ENCODE results near the gene AKT1. TPM values are rescaled to one million over a fixed set of nuclear protein-coding genes. Genes with fewer than 3 reads are reported as not detected.

Gene AKT1
- total RNA-seq, 2 experiments from 2014 or later: 131 to 133 TPM

- Mint-ChIP-seq H3K27ac (no peak overlapping the region), H3K27me3 (peaks cover 6% of the 10 kb centered on the region), H3K9me3 (no peaks in the 10 kb centered on the region), H3K4me3 (peak overlapping the region; percentile 74), H3K36me3 (no peaks in the 10 kb centered on the region), H3K4me1 (ENCODE audit: low read depth) (peaks cover 17% of the 10 kb centered on the region)
- peak; percentile 95 for DNase-seq
- intact Hi-C loops (cut with micrococcal nuclease): loop anchor here (1.0 to 2.0 kb wide), 3 partner anchors 30 to 104 kb away; no protein-coding TSS in a partner anchor
- POLR2A ChIA-PET: interaction anchor here (1.6 kb wide), 1 partner anchor 73 kb away, joined by 5 read pairs; the partner anchor contains the start of gene SIVA1
- CTCF ChIA-PET: interaction anchor here (0.7 to 3.5 kb wide), 11 partner anchors 16 to 117 kb away, joined by 3 to 99 read pairs (median 4); partner anchors contain the start of genes SIVA1 and ZBTB42
These were observed 30.8 kb upstream of the AKT1 start for GRCh38 chr14:104826189-104826860.

- Mint-ChIP-seq H3K27me3 (peaks cover 6% of the 10 kb centered on the region), H3K9me3 (no peaks in the 10 kb centered on the region), H3K27ac (no peak overlapping the region), H3K36me3 (no peaks in the 10 kb centered on the region), H3K4me3 (peak overlapping the region; percentile 74), H3K4me1 (ENCODE audit: low read depth) (peaks cover 17% of the 10 kb centered on the region)
- DNase-seq: no peak
- ChIA-PET POLR2A (no interaction called here), CTCF (interaction anchor here (2.0 to 3.5 kb wide), 2 partner anchors 23 to 56 kb away, joined by 12 to 99 read pairs; partner anchors contain the start of gene ZBTB42)
- intact Hi-C loops (cut with micrococcal nuclease): no loop called here
These were observed 28.9 kb upstream of the AKT1 start for GRCh38 chr14:104824353-104824997.

GRCh38 chr14:104822821-104823615, 27.5 kb upstream of the AKT1 start:
- CTCF ChIA-PET: interaction anchor here (0.8 to 1.1 kb wide), 2 partner anchors 53 to 54 kb away, joined by 3 read pairs; no protein-coding TSS in a partner anchor
- no peak for DNase-seq
- intact Hi-C loops (cut with micrococcal nuclease): no loop called here
- POLR2A ChIA-PET: no interaction called here
- peaks cover 17% of the 10 kb centered on the region for H3K4me1 Mint-ChIP-seq (ENCODE audit: low read depth)
- no peaks in the 10 kb centered on the region for H3K36me3 Mint-ChIP-seq
- H3K27ac Mint-ChIP-seq: no peak overlapping the region
- H3K9me3 Mint-ChIP-seq: no peaks in the 10 kb centered on the region
- H3K4me3 Mint-ChIP-seq: no peak overlapping the region
- H3K27me3 Mint-ChIP-seq: peaks cover 6% of the 10 kb centered on the region

GRCh38 chr14:104821971-104822608, 26.5 kb upstream of the AKT1 start:
- Mint-ChIP-seq H3K4me3 (no peak overlapping the region), H3K36me3 (no peaks in the 10 kb centered on the region), H3K27ac (no peak overlapping the region), H3K9me3 (no peaks in the 10 kb centered on the region), H3K27me3 (peaks cover 6% of the 10 kb centered on the region), H3K4me1 (ENCODE audit: low read depth) (peaks cover 10% of the 10 kb centered on the region)
- ChIA-PET CTCF (interaction anchor here (0.8 to 1.3 kb wide), 2 partner anchors 52 to 70 kb away, joined by 3 to 5 read pairs; partner anchors contain the start of gene SIVA1), POLR2A (no interaction called here)
- intact Hi-C loops (cut with micrococcal nuclease): no loop called here
- no peak for DNase-seq

- POLR2A ChIA-PET: no interaction called here
These were observed 25.8 kb upstream of the AKT1 start for GRCh38 chr14:104821229-104821945.

GRCh38 chr14:104820669-104821228, 25.2 kb upstream of the AKT1 start:
- peaks cover 11% of the 10 kb centered on the region for H3K4me1 Mint-ChIP-seq (ENCODE audit: low read depth)
- H3K4me3 Mint-ChIP-seq: no peak overlapping the region
- intact Hi-C loops (cut with micrococcal nuclease): no loop called here
- POLR2A ChIA-PET: no interaction called here
- no peaks in the 10 kb centered on the region for H3K9me3 Mint-ChIP-seq
- DNase-seq: no peak
- H3K27me3 Mint-ChIP-seq: peaks cover 5% of the 10 kb centered on the region
- CTCF ChIA-PET: interaction anchor here (1.3 to 1.7 kb wide), 2 partner anchors 52 to 68 kb away, joined by 5 to 7 read pairs; partner anchors contain the start of gene SIVA1
- no peaks in the 10 kb centered on the region for H3K36me3 Mint-ChIP-seq
- H3K27ac Mint-ChIP-seq: no peak overlapping the region

More at GRCh38 chr14:104821229-104821945, 25.8 kb upstream of the AKT1 start:
- no peaks in the 10 kb centered on the region for H3K36me3 Mint-ChIP-seq
- H3K27me3 Mint-ChIP-seq: peaks cover 5% of the 10 kb centered on the region
- no peaks in the 10 kb centered on the region for H3K9me3 Mint-ChIP-seq
- no peak overlapping the region for H3K4me3 Mint-ChIP-seq
- H3K4me1 Mint-ChIP-seq (ENCODE audit: low read depth): peaks cover 13% of the 10 kb centered on the region
- H3K27ac Mint-ChIP-seq: no peak overlapping the region
- CTCF ChIA-PET: interaction anchor here (1.3 to 1.7 kb wide), 2 partner anchors 53 to 69 kb away, joined by 5 to 7 read pairs; partner anchors contain the start of gene SIVA1
- intact Hi-C loops (cut with micrococcal nuclease): no loop called here
- no peak for DNase-seq

GRCh38 chr14:104819361-104819781, 23.8 kb upstream of the AKT1 start:
- no peaks in the 10 kb centered on the region for H3K36me3 Mint-ChIP-seq
- no peaks in the 10 kb centered on the region for H3K27me3 Mint-ChIP-seq
- intact Hi-C loops (cut with micrococcal nuclease): no loop called here
- ChIA-PET CTCF (interaction anchor here (1.0 to 1.2 kb wide), 2 partner anchors 49 to 50 kb away, joined by 3 to 4 read pairs; no protein-coding TSS in a partner anchor), POLR2A (no interaction called here)
- H3K9me3 Mint-ChIP-seq: no peaks in the 10 kb centered on the region
- H3K27ac Mint-ChIP-seq: no peak overlapping the region
- no peak overlapping the region for H3K4me3 Mint-ChIP-seq
- H3K4me1 Mint-ChIP-seq (ENCODE audit: low read depth): peaks cover 9% of the 10 kb centered on the region
- DNase-seq: no peak

GRCh38 chr14:104818714-104819161, 23.2 kb upstream of the AKT1 start:
- CTCF ChIA-PET: interaction anchor here (1.0 to 1.2 kb wide), 3 partner anchors 18 to 50 kb away, joined by 3 to 4 read pairs (median 3); partner anchors contain the start of gene ZBTB42

GRCh38 chr14:104817930-104818713, 22.6 kb upstream of the AKT1 start:
- POLR2A ChIA-PET: no interaction called here

More at GRCh38 chr14:104818714-104819161, 23.2 kb upstream of the AKT1 start:
- POLR2A ChIA-PET: no interaction called here
- no peak overlapping the region for H3K4me3 Mint-ChIP-seq
- no peaks in the 10 kb centered on the region for H3K27me3 Mint-ChIP-seq
- H3K9me3 Mint-ChIP-seq: no peaks in the 10 kb centered on the region
- no peak overlapping the region for H3K27ac Mint-ChIP-seq
- H3K4me1 Mint-ChIP-seq (ENCODE audit: low read depth): peaks cover 15% of the 10 kb centered on the region
- intact Hi-C loops (cut with micrococcal nuclease): no loop called here
- DNase-seq: no peak
- no peaks in the 10 kb centered on the region for H3K36me3 Mint-ChIP-seq

GRCh38 chr14:104816616-104816884, 21.0 kb upstream of the AKT1 start:
- POLR2A ChIA-PET: no interaction called here
- intact Hi-C loops (cut with micrococcal nuclease): no loop called here
- DNase-seq: no peak
- CTCF ChIA-PET: no interaction called here
- H3K36me3 Mint-ChIP-seq: peaks cover 2% of the 10 kb centered on the region
- peaks cover 20% of the 10 kb centered on the region for H3K4me1 Mint-ChIP-seq (ENCODE audit: low read depth)
- H3K4me3 Mint-ChIP-seq: peak overlapping the region; percentile 91
- no peaks in the 10 kb centered on the region for H3K9me3 Mint-ChIP-seq
- H3K27me3 Mint-ChIP-seq: no peaks in the 10 kb centered on the region
- peak overlapping the region; percentile 87 for H3K27ac Mint-ChIP-seq

More at GRCh38 chr14:104817930-104818713, 22.6 kb upstream of the AKT1 start:
- DNase-seq: no peak
- Mint-ChIP-seq H3K36me3 (peaks cover 2% of the 10 kb centered on the region), H3K27ac (no peak overlapping the region), H3K4me3 (peak overlapping the region; percentile 8), H3K27me3 (no peaks in the 10 kb centered on the region), H3K4me1 (ENCODE audit: low read depth) (peaks cover 20% of the 10 kb centered on the region), H3K9me3 (no peaks in the 10 kb centered on the region)
- CTCF ChIA-PET: interaction anchor here (1.2 kb wide), 2 partner anchors 18 to 49 kb away, joined by 3 to 4 read pairs; partner anchors contain the start of gene ZBTB42
- intact Hi-C loops (cut with micrococcal nuclease): no loop called here
